Testis (tissue), 2 donors: ENCODE measurements around the gene EFHD1.

ENCODE experiments used
- POLR2A ChIP-seq: fragments of 450-650 bp; IDR thresholded peaks from one replicate; pipeline ENCODE4 v1.6.1; 2017; ENCODE audit warnings: antibody characterized with exemption, mild to moderate bottlenecking, moderate library complexity
- TF ChIP-seq, protein P1 (sequence below), 3 experiments: fragments of 450-650 bp in 2 of 3; fragments of 200-600 bp in 1 of 3; sonication (generic) in 1 of 3; IDR thresholded peaks; one replicate each; pipeline ENCODE4 v1.5.1; 2016 to 2019; ENCODE audit warnings: antibody characterized with exemption in 3 of 3, mild to moderate bottlenecking in 2 of 3, moderate library complexity in 1 of 3

DNA sequence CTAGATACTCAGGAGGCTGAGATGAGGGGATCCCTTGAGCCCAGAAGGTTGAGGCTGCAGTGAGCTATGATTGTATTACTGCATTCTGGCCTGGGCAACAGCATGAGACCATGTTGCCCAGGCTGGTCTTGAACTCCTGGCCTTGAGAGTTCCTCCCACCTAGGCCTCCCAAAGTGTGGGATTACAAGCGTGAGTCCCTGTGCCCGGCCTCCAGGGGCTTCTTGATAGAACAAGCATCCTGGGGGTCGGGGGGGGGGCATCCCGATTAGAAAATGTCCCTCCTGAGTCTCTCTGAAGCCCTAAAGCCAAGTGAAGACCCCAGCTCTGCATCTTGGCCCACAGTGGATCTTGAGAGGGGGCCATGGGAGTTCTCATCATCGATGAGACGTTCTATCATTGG is 22.3 kb upstream of the EFHD1 start:
- TF ChIP-seq POLR2A = no peak
- TF ChIP-seq, protein P1, sequence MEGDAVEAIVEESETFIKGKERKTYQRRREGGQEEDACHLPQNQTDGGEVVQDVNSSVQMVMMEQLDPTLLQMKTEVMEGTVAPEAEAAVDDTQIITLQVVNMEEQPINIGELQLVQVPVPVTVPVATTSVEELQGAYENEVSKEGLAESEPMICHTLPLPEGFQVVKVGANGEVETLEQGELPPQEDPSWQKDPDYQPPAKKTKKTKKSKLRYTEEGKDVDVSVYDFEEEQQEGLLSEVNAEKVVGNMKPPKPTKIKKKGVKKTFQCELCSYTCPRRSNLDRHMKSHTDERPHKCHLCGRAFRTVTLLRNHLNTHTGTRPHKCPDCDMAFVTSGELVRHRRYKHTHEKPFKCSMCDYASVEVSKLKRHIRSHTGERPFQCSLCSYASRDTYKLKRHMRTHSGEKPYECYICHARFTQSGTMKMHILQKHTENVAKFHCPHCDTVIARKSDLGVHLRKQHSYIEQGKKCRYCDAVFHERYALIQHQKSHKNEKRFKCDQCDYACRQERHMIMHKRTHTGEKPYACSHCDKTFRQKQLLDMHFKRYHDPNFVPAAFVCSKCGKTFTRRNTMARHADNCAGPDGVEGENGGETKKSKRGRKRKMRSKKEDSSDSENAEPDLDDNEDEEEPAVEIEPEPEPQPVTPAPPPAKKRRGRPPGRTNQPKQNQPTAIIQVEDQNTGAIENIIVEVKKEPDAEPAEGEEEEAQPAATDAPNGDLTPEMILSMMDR (IDR thresholded peaks at IDR 0.05) = no peak
